ENCODE measurements around the gene LRMDA. TPM values are rescaled to one million over a fixed set of nuclear protein-coding genes. Genes with fewer than 3 reads are reported as not detected.

Gene LRMDA
- total RNA-seq, 1 donor from 2014 or later: 5.2 TPM

- Histone ChIP-seq H3K27me3 (no peaks in the 10 kb centered on the region), H3F3A (ENCODE audit: low read depth) (no peaks in the 10 kb centered on the region), H3K4me1 (peaks cover 7% of the 10 kb centered on the region), H2AFZ (replicated peaks) (no peak overlapping the region), H4K20me1 (ENCODE audit: low read depth) (no peaks in the 10 kb centered on the region), H3K27ac (no peak overlapping the region), H3K79me2 (ENCODE audit: low read depth) (no peaks in the 10 kb centered on the region), H3K36me3 (no peaks in the 10 kb centered on the region), H3K9me3 (ENCODE audit: low read depth) (no peaks in the 10 kb centered on the region), H3K4me2 (no peak overlapping the region), H3K4me3 (no peak overlapping the region), H3K9ac (no peak overlapping the region)
- TF ChIP-seq EZH2 (IDR thresholded peaks at IDR 0.05) (no peak), EZH2phosphoT487 (IDR thresholded peaks at IDR 0.05) (no peak), CTCF (IDR thresholded peaks at IDR 0.05) (no peak)
- no peaks in the 10 kb centered on the region for H3K27me3 Mint-ChIP-seq (ENCODE audit: insufficient read depth, low read depth)
- no peaks in the 10 kb centered on the region for H3K9me3 Mint-ChIP-seq
- no peaks in the 10 kb centered on the region for H3K36me3 Mint-ChIP-seq
- peak overlapping the region; percentile 63 for H3K27ac Mint-ChIP-seq
- H3K4me1 Mint-ChIP-seq: peaks cover 43% of the 10 kb centered on the region
- no peak overlapping the region for H3K4me3 Mint-ChIP-seq
- no peak for DNase-seq (ENCODE audit: low spot score)
Observed at GRCh38 chr10:76554033-76554408, 1122.6 kb downstream of the LRMDA start.

GRCh38 chr10:76554478-76554877 lies 1123.1 kb downstream of the LRMDA start:
- H3K9me3 ChIP-seq (ENCODE audit: low read depth): no peaks in the 10 kb centered on the region
- H3K4me3 ChIP-seq: no peak overlapping the region
- H2AFZ ChIP-seq (replicated peaks): no peak overlapping the region
- TF ChIP-seq EZH2phosphoT487 (IDR thresholded peaks at IDR 0.05) (no peak), CTCF (IDR thresholded peaks at IDR 0.05) (no peak), EZH2 (IDR thresholded peaks at IDR 0.05) (no peak)
- H3K9ac ChIP-seq: no peak overlapping the region
- no peaks in the 10 kb centered on the region for H3K9me3 Mint-ChIP-seq
- H3F3A ChIP-seq (ENCODE audit: low read depth): no peaks in the 10 kb centered on the region
- peak overlapping the region; percentile 40 for H3K27ac Mint-ChIP-seq
- H3K36me3 ChIP-seq: no peaks in the 10 kb centered on the region
- no peaks in the 10 kb centered on the region for H4K20me1 ChIP-seq (ENCODE audit: low read depth)
- H3K4me1 Mint-ChIP-seq: peaks cover 42% of the 10 kb centered on the region
- DNase-seq (ENCODE audit: low spot score): no peak
- H3K27ac ChIP-seq: no peak overlapping the region
- H3K4me3 Mint-ChIP-seq: peak overlapping the region; percentile 17
- H3K27me3 ChIP-seq: no peaks in the 10 kb centered on the region
- H3K36me3 Mint-ChIP-seq: no peaks in the 10 kb centered on the region
- peaks cover 7% of the 10 kb centered on the region for H3K4me1 ChIP-seq
- H3K27me3 Mint-ChIP-seq (ENCODE audit: insufficient read depth, low read depth): no peaks in the 10 kb centered on the region
- H3K4me2 ChIP-seq: no peak overlapping the region
- no peaks in the 10 kb centered on the region for H3K79me2 ChIP-seq (ENCODE audit: low read depth)

GRCh38 chr10:76555067-76555670 lies 1123.7 kb downstream of the LRMDA start:
- no peaks in the 10 kb centered on the region for H3K9me3 ChIP-seq (ENCODE audit: low read depth)
- DNase-seq (ENCODE audit: low spot score): no peak
- Mint-ChIP-seq H3K27ac (no peak overlapping the region), H3K36me3 (no peaks in the 10 kb centered on the region), H3K9me3 (no peaks in the 10 kb centered on the region), H3K27me3 (ENCODE audit: insufficient read depth, low read depth) (no peaks in the 10 kb centered on the region), H3K4me1 (peaks cover 42% of the 10 kb centered on the region), H3K4me3 (no peak overlapping the region)
- H3K79me2 ChIP-seq (ENCODE audit: low read depth): no peaks in the 10 kb centered on the region
- H3F3A ChIP-seq (ENCODE audit: low read depth): no peaks in the 10 kb centered on the region
- no peak overlapping the region for H3K4me3 ChIP-seq
- no peak overlapping the region for H3K27ac ChIP-seq
- no peaks in the 10 kb centered on the region for H4K20me1 ChIP-seq (ENCODE audit: low read depth)
- no peak overlapping the region for H2AFZ ChIP-seq (replicated peaks)
- H3K36me3 ChIP-seq: no peaks in the 10 kb centered on the region
- H3K4me2 ChIP-seq: no peak overlapping the region
- H3K9ac ChIP-seq: no peak overlapping the region
- H3K27me3 ChIP-seq: no peaks in the 10 kb centered on the region
- peaks cover 4% of the 10 kb centered on the region for H3K4me1 ChIP-seq
- TF ChIP-seq EZH2 (IDR thresholded peaks at IDR 0.05): no peak
- no peak for TF ChIP-seq EZH2phosphoT487 (IDR thresholded peaks at IDR 0.05)
- no peak for TF ChIP-seq CTCF (IDR thresholded peaks at IDR 0.05)

Measured in neural progenitor cell (in vitro differentiated cells).